ENCODE data around the gene SCAMP1.
"Not testable (repeated sequence)": the region's sequence is repeated elsewhere in the genome, so short reads cannot be mapped to it uniquely, and the experiment has no call there.

SCAMP1 gene

GRCh38 chr5:78429332-78429980, 69.0 kb downstream of the SCAMP1 start:
- DNase-seq (ENCODE audit: low read depth in 2 of 2), result no peak

- no peak for DNase-seq (ENCODE audit: low read depth in 2 of 2)
Observed at GRCh38 chr5:78430866-78431265, 70.4 kb downstream of the SCAMP1 start.

- DNase-seq (ENCODE audit: low read depth in 2 of 2), result no peak
Observed at GRCh38 chr5:78433972-78434371, 73.6 kb downstream of the SCAMP1 start.

- DNase-seq (ENCODE audit: low read depth in 2 of 2), result no peak
Observed at GRCh38 chr5:78447775-78448424, 87.5 kb downstream of the SCAMP1 start.

GRCh38 chr5:78449103-78449502, 88.7 kb downstream of the SCAMP1 start:
- DNase-seq (ENCODE audit: low read depth in 2 of 2), result no peak

- not testable (repeated sequence) for DNase-seq (ENCODE audit: low read depth in 2 of 2)
Observed at GRCh38 chr5:78457507-78457906, 97.1 kb downstream of the SCAMP1 start.

GRCh38 chr5:78458843-78459242, 98.4 kb downstream of the SCAMP1 start:
- no peak for DNase-seq (ENCODE audit: low read depth in 2 of 2)

- no peak for DNase-seq (ENCODE audit: low read depth in 2 of 2)
Observed at GRCh38 chr5:78467140-78467539, 106.7 kb downstream of the SCAMP1 start.

GRCh38 chr5:78467752-78468357, 107.4 kb downstream of the SCAMP1 start:
- DNase-seq (ENCODE audit: low read depth in 2 of 2), result no peak

- no peak for DNase-seq (ENCODE audit: low read depth in 2 of 2)
Observed at GRCh38 chr5:78471896-78472295, 111.5 kb downstream of the SCAMP1 start.

- DNase-seq (ENCODE audit: low read depth in 2 of 2), result no peak
Observed at GRCh38 chr5:78472469-78473106, 112.2 kb downstream of the SCAMP1 start.

- DNase-seq (ENCODE audit: low read depth in 2 of 2), result no peak
Observed at GRCh38 chr5:78473751-78474150, 113.3 kb downstream of the SCAMP1 start.

- no peak for DNase-seq (ENCODE audit: low read depth in 2 of 2)
Observed at GRCh38 chr5:78475370-78475769, 115.0 kb downstream of the SCAMP1 start.

GRCh38 chr5:78476795-78477194, 116.4 kb downstream of the SCAMP1 start:
- no peak for DNase-seq (ENCODE audit: low read depth in 2 of 2)

GRCh38 chr5:78482948-78483347, 122.5 kb downstream of the SCAMP1 start:
- DNase-seq (ENCODE audit: low read depth in 2 of 2), result no peak

- DNase-seq (ENCODE audit: low read depth in 2 of 2), result no peak
Observed at GRCh38 chr5:78483809-78484521, 123.5 kb downstream of the SCAMP1 start.

- DNase-seq (ENCODE audit: low read depth in 2 of 2), result no peak
Observed at GRCh38 chr5:78486218-78486617, 125.8 kb downstream of the SCAMP1 start.

- DNase-seq (ENCODE audit: low read depth in 2 of 2), result no peak
Observed at GRCh38 chr5:78487846-78488245, 127.4 kb downstream of the SCAMP1 start.

- DNase-seq (ENCODE audit: low read depth in 2 of 2), result no peak
Observed at GRCh38 chr5:78490709-78491485, 130.5 kb downstream of the SCAMP1 start.

- DNase-seq (ENCODE audit: low read depth in 2 of 2), result no peak
Observed at GRCh38 chr5:78492224-78492623, 131.8 kb downstream of the SCAMP1 start.

- no peak for DNase-seq (ENCODE audit: low read depth in 2 of 2)
Observed at GRCh38 chr5:78492650-78493049, 132.2 kb downstream of the SCAMP1 start.

All from stimulated activated CD8-positive, alpha-beta memory T cell treated with anti-CD3 and anti-CD28 coated beads, Interleukin-2, amount 100 ng/mL, for 48 hours (primary cell).